Kidney (tissue), 14 donors: ENCODE results near the gene HPS5. TPM values are rescaled to one million over a fixed set of nuclear protein-coding genes. Genes with fewer than 3 reads are reported as not detected.

Experiments
- DNase-seq, 5 donors: peaks; one replicate each; pipeline ENCODE4 v3.0.0-alpha.2; 2013 to 2020
- FAIRE-seq: peaks from 2 replicates; lab custom pipeline; 2012; peaks lifted over from hg19 to GRCh38; lab: Jason Lieb, UNC
- H3K27ac ChIP-seq, 2 donors: one replicate each; pipeline ENCODE4 v1.7.0; 2013; ENCODE audit warnings: low read depth in 2 of 2, low read length in 2 of 2, inconsistent platforms in 1 of 2
- H3K27me3 ChIP-seq: one replicate; pipeline ENCODE4 v1.7.1; 2013; ENCODE audit warnings: low read length, inconsistent platforms; ENCODE audit not compliant: control insufficient read depth, insufficient read depth
- H3K36me3 ChIP-seq, 3 donors: one replicate each; pipeline versions ENCODE4 v1.7.0 to v1.7.1; 2013; ENCODE audit warnings: low read length in 3 of 3, control low read depth in 1 of 3, inconsistent platforms in 1 of 3; ENCODE audit not compliant: insufficient read depth in 3 of 3, control insufficient read depth in 2 of 3
- H3K4me1 ChIP-seq, 3 donors: one replicate each; pipeline versions ENCODE4 v1.7.0 to v1.7.1; 2013; ENCODE audit warnings: low read length in 3 of 3, inconsistent platforms in 1 of 3, low read depth in 1 of 3; ENCODE audit not compliant: control insufficient read depth in 2 of 3, insufficient read depth in 2 of 3
- H3K4me3 ChIP-seq, 3 donors: one replicate each; pipeline versions ENCODE4 v1.7.0 to v1.8.1; 2013; ENCODE audit warnings: low read length in 3 of 3, control low read depth in 1 of 3, inconsistent platforms in 1 of 3
- H3K9ac ChIP-seq, 3 donors: one replicate each; pipeline versions ENCODE4 v1.7.0 to v1.7.1; 2013; ENCODE audit warnings: low read length in 3 of 3, control low read depth in 1 of 3, inconsistent platforms in 1 of 3
- H3K9me3 ChIP-seq, 3 donors: one replicate each; pipeline versions ENCODE4 v1.7.0 to v1.7.1; 2013; ENCODE audit warnings: low read length in 3 of 3, control low read depth in 1 of 3, inconsistent platforms in 1 of 3; ENCODE audit not compliant: control insufficient read depth in 2 of 3, insufficient read depth in 1 of 3
- CTCF ChIP-seq: IDR thresholded peaks from 3 replicates; pipeline ENCODE4 v1.5.1; 2012; ENCODE audit warnings: mild to moderate bottlenecking, moderate library complexity, borderline replicate concordance; ENCODE audit not compliant: insufficient read depth; ENCODE audit errors: extremely low read depth
- intact Hi-C: fragments of 100-400 bp; cut with DNase I; formaldehyde crosslinking; loops from one replicate; pipeline ENCODE4 v1.11.1; 2022
- polyA plus RNA-seq: library from polyadenylated mRNA; stranded (reverse); fragments of 350-450 nt; fragmentation: Illumina TruSeq; extraction: RNeasy Lipid Tissue Mini Kit (QIAGEN cat#74804); gene quantifications from one replicate; pipeline ENCODE4 v1.2.3, GENCODE V29; 2014; ENCODE audit warnings: low read depth, low replicate concordance; ENCODE audit not compliant: insufficient read depth
- total RNA-seq: library from RNA; stranded (reverse); fragmentation: NEBNext Ultra II Directional; extraction: Animal tissue kit (Norgen Biotek cat#: 25700); gene quantifications from one replicate; pipeline ENCODE4 v1.2.1, GENCODE V29; 2021
- donor health status: control.
- donor health status: control.
- donor health status: control.
- donor health status: control.
- donor health status: control.
- donor health status: DM: yes; HTN: yes; CAD: no.
- donor health status: Normal renal cell carcinoma (clear cell type).

HPS5 gene
- total and polyA plus RNA-seq, 2 donors from 2014 or later, result 7.7 to 17.2 TPM

- DNase-seq (no peak), FAIRE-seq (no peak)
- intact Hi-C loops, result no loop called here
- TF ChIP-seq CTCF, result no peak
- Histone ChIP-seq H3K27ac (no peak overlapping the region), H3K9ac (no peak overlapping the region), H3K27me3 (no peaks in the 10 kb centered on the region), H3K4me3 (no peak overlapping the region), H3K4me1 (no peaks in the 10 kb centered on the region), H3K36me3 (peaks cover 5 to 21% (median 9%) of the 10 kb centered on the region in 3 donors), H3K9me3 (no peaks in the 10 kb centered on the region)
These were observed 47.5 kb upstream of the HPS5 start for GRCh38 chr11:18369398-18369797.

- Histone ChIP-seq H3K4me1 (no peaks in the 10 kb centered on the region), H3K27me3 (no peaks in the 10 kb centered on the region), H3K9ac (no peak overlapping the region), H3K27ac (no peak overlapping the region), H3K36me3 (peaks cover 5 to 28% (median 14%) of the 10 kb centered on the region in 3 donors), H3K4me3 (no peak overlapping the region), H3K9me3 (no peaks in the 10 kb centered on the region)
- FAIRE-seq (no peak), DNase-seq (no peak)
- no peak for TF ChIP-seq CTCF
- intact Hi-C loops, result no loop called here
These were observed 46.3 kb upstream of the HPS5 start for GRCh38 chr11:18368221-18368620.

- Histone ChIP-seq H3K27ac (no peak overlapping the region), H3K4me1 (no peaks in the 10 kb centered on the region), H3K27me3 (no peaks in the 10 kb centered on the region), H3K36me3 (peaks cover 5 to 30% (median 16%) of the 10 kb centered on the region in 3 donors), H3K4me3 (no peak overlapping the region), H3K9ac (no peak overlapping the region), H3K9me3 (no peaks in the 10 kb centered on the region)
- FAIRE-seq (no peak), DNase-seq (no peak)
- TF ChIP-seq CTCF, result no peak
- intact Hi-C loops, result no loop called here
These were observed 45.5 kb upstream of the HPS5 start for GRCh38 chr11:18367431-18367830.

GRCh38 chr11:18366286-18366685, 44.3 kb upstream of the HPS5 start:
- no peaks in the 10 kb centered on the region for H3K9me3 ChIP-seq
- intact Hi-C loops, result no loop called here
- no peak overlapping the region for H3K9ac ChIP-seq
- no peak for TF ChIP-seq CTCF
- no peaks in the 10 kb centered on the region for H3K27me3 ChIP-seq
- H3K27ac ChIP-seq, result no peak overlapping the region
- FAIRE-seq (no peak), DNase-seq (no peak)
- no peaks in the 10 kb centered on the region for H3K4me1 ChIP-seq
- peaks cover 7 to 37% (median 23%) of the 10 kb centered on the region in 3 donors for H3K36me3 ChIP-seq
- no peak overlapping the region for H3K4me3 ChIP-seq
